GM19372 (cell line): ENCODE results near the gene AEBP2.
A peak's percentile ranks its signal among the peaks of the same experiment; 100 is the strongest.
"Not testable (repeated sequence)": the region's sequence is repeated elsewhere in the genome, so short reads cannot be mapped to it uniquely, and the experiment has no call there.

Experiments
- ATAC-seq: cut with Tn5 transposase; IDR thresholded peaks from one replicate; pipeline ENCODE4 v1.9.1; 2021; ENCODE audit warnings: mild to moderate bottlenecking, low read depth, moderate library complexity; ENCODE audit not compliant: unreplicated experiment

Gene AEBP2

DNA sequence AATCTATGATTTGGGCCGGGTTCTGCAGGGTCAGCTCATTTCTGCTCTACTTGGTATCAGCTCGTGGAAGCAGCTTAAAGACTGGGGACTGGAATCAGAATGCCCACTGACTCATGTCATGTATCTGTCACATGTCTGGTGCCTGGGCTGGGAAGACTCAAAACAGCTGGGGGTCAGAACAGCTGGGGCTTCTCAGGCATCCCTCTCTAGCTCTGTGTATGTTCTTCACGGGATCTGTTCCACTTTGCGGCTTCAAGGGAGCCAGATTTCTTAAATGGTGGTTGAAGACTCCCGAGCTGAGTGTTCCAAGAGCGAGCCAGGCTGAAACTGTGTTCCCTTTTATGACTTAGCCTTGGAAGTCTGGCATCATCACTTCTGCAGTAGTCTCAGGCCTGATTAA, 11.9 kb downstream of the AEBP2 start:
- ATAC-seq = no peak

DNA sequence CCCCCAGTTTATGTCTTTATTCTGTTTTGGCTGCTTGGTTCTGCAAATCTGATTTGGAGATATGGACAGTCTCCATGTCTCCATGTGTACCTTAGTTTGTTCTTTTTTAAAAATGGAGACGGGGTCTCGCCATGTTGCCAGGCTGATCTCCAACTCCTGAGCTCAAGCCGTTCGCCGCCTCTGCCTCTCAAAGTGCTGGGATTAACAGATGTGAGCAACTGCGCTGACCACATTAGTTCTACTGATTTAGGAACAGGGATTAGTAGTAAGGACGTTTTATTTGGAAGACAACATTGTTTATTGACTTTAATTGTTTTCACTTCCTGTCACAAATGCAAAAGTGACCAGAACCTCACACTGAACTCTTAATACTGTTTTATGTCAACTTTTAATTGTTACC, 14.7 kb downstream of the AEBP2 start:
- ATAC-seq = no peak

DNA sequence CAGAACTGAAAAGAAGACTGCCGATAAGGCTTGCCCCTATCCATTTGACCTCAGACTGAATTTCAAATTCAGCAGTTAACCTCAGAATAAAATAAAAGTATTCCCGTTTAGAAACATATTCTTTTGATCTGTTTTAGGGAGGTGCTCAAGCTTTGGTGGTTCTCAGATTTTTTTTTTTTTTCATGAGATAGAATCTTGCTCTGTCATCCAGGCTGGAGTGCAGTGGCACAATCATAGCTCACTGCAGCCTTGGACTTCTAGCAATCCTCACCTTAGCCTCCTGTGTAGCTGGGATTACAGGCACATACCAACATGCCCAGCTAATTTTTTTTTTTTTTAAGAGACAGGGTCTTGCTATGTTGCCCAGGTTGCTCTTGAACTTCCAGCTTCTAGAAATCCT, 15.5 kb downstream of the AEBP2 start:
- no peak for ATAC-seq

DNA sequence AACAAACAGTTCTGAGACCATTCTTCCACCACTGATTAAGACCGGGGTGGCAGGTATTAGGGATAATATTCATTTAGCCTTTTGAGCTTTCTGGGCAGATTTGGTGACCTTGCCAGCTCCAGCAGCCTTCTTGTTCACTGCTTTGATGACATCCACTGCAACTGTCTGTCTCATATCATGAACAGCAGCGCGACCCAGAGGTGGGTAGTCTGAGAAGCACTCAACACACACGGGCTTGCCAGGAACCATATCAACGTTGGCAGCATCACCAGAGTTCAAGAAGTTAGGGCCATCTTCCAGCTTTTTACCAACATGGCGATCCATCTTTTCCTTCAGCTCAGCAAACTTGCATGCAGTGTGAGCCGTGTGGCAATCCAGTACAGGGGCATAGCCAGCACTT, 16.9 kb downstream of the AEBP2 start:
- ATAC-seq = no peak

DNA sequence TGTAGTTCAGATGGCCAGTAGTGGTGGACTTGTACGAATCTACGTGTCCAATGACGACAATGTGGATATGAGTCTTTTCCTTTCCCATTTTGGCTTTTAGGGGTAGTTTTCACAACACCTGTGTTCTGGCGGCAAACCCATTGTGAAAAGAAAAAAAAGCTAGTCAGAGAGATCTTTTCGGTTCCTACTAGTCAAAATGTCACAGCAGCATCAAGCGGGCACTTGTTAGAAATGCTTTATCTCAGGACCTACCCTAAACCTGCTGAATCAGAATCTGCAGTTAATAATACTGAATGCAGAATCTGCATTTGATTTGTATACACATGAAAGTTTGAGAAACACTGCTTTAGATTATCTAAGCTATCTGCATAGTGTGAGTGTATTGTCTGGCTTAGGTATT, 18.3 kb downstream of the AEBP2 start:
- ATAC-seq = no peak

DNA sequence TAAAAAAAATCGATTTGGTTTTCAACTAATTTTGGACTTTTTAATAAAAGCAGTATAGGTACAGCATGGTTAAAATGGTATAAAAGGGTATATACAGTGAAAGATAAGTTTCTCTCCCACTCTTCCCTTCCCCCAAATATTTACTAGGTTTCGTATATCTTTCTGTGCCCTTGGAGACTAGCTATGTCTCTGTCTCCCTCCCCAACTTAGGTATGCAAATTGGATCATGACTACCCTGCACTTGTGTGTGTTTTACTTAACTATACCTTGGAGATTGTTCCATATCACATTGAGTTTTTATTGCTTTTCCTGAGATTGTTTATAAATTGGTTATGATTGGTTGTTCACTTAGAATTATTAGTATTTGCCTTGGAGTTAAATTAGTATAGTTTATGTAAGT, 19.4 kb downstream of the AEBP2 start:
- ATAC-seq = no peak

DNA sequence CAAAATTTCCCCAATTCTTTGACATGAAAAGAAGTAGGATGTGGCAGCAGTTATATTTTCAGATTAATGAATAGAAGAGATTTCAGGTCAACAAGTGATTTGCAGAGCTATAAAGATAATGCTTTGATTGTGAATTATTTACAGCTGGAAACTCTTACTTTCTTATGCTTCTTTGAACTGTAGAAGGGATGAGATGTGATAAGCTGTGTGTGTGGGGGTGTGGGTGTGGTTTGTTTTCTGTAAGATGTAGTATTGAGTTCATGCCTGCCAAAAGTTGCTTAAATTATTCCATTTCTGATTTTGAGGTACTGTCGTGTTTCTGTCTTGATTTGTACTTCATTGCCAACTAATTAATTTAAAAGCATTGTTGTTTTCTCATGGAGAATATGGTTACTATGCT, 22.7 kb downstream of the AEBP2 start:
- ATAC-seq = no peak

DNA sequence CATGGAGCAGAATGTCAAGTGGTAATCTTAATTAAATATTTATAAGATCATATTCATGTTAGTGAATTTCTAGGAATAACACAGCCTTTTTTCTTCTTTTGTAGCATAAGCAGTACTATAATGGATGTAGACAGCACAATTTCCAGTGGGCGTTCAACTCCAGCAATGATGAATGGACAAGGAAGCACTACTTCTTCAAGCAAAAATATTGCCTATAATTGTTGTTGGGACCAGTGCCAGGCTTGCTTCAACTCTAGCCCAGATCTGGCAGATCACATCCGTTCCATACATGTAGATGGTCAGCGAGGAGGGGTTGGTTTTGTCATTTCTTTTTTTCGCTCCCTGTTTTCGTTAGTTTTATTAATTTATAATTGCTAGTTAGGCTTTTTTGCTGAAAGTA, 23.1 kb downstream of the AEBP2 start:
- no peak for ATAC-seq

DNA sequence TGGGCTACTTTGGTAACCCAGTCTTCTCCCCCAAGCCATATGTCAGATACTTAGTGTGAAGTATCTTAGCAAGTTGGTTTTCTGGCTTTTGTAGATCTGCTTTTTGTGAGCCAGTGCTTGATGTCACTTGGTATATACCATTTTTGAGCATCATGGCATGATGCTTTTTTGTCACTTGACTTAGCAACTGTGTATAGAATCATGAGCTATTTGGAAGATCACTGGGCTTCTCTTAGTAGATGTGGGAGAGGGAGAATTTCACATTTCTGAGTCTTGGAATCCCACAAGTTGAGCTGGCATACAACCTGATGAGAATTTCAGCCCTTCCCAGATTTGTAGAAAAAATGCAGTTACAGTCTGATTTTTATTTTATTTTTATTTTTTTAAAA, 24.9 kb downstream of the AEBP2 start:
- no peak for ATAC-seq

DNA sequence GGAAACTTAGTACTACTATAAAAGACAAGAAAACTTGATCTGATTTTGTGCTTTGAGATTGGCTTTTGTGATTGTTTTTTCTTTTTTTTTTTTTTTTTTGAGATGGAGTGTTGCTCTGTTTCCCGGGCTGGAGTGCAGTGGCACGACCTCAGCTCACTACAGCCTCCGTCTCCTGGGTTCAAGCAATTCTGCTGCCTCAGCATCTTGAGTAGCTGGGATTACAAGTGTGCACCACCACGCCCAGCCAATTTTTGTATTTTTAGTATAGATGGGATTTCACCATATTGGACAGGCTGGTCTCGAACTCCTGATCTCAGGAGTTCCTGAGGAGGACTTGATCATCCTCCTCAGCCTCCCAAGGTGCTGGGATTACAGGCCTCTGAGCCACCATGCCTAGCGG, 26.4 kb downstream of the AEBP2 start:
- no peak for ATAC-seq

DNA sequence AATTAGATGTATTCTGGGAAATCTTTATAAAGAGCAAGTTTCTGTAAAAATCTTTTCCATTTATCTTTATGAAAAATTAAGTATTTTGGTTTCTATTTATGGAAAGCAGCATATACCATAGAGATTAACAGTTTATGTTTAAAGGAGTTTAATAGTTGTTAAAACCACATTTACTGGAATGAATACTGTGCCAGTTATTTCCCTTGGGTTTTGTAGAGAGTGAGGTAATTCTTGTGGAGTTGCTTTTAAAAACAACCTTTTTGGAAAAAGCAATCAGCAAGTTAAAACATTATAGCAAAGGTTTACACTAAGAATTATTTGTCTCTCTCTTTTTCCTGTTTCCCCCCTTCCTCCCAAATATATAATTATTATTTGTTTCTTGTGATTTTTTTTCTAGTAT, 34.9 kb downstream of the AEBP2 start:
- no peak for ATAC-seq

DNA sequence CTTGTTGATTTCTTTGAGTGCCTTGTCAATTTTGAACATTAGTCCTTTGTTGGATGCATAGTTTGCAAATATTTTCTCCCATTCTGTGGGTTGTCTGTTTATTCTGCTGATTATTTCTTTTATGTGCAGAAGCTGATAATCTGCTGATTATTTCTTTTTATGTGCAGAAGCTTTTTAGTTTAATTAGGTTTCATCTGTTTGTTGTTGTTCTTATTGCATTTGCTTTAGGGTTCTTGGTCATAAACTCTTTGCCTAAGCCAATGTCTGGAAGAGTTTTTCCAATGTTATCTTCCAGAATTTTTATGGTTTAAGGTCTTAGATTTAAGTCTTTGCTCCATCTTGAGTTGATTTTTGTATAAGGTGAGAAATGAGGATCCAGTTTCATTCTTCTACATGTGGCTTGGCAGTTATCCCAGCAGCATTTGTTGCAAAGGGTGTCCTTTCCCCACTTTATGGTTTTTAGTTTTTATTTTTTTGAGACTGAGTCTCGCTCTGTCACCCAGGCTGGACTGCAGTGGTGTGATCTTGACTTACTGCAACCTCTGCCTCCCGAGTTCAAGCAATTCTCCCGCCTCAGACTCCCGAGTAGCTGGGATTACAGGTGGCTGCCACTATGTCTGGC, 36.7 kb downstream of the AEBP2 start:
- not testable (repeated sequence) for ATAC-seq

DNA sequence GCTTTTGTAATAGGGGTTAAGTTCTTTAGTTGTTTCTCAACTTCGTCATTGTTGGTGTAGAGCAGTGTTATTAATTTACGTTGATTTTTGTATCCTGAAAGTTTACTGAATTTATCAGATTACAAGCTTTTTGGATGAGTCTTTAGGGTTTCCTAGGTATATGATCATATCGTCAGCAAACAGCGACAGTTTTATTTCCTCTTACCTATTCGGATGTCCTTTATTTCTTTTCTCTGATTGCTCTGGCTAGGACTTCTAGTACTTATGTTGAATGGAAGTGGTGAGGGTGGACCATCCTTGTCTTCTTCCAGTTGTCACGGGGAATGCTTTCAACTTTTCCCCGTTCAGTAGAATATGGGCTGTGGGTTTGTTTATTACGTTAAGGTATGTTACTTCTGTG, 37.8 kb downstream of the AEBP2 start:
- ATAC-seq = no peak

DNA sequence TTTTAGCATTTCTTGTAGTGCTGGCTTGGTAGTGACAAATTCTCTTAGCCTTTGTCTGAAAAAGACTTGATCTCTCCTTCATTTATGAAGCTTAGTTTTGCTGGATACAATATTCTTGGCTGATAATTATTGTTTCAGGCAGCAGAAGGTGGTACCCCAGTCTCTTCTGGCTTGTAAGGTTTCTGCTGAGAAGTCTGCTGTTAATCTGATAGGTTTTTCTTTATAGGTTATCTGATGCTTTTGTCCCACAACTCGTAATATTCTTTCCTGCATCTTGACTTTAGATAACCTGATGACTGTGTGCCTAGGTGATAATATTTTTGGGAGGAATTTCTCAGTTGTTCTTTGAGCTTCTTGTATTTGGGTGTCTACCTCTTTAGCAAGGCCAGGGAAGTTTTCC, 41.2 kb downstream of the AEBP2 start:
- no peak for ATAC-seq

DNA sequence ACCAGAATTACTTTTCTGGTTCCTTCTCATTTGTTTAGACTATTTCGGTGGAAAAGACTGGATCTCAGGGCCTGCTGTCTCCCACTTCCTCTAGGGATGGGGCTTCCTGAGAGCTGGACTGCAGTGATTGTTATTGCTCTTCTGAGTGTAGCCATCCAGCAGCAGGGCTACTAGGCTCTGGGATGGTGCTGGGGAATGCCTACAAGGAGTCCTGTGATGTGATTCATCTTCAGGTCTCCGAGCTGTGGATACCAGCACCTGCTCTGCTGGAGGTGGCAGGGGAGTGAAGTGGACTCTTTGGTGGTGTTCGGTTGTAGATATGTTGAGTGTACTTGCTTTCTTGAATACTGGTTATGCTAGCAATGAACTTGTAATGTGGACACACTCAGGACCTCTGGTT, 42.7 kb downstream of the AEBP2 start:
- no peak for ATAC-seq

DNA sequence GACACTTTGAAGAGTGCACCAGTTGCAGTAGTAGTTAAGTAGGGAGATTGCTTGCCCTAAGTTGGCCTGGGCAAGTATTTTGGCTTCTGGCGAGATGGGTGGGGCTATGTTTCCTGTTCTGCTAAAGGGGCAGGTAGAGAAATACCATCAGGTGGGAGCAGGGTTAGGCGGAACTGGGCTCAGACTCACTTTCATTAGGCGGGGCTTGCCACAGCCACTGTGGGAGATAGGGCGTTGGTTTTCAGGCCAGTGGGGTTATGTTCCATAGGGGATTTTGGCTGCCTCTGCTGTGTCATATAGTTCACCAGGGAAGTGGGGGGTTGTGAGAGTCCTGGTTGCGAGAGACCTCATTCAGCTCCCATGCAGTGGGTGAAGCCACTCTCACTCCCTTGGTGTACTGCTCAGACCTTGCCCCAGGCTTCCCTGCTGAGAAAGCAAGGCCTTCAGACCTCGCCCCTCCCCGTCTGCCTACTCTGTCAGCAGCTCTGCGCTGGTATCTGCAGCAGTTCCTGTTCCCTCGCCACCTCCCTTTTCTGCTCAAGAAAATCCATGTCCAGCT, 43.3 kb downstream of the AEBP2 start:
- peak; percentile 86 for ATAC-seq

DNA sequence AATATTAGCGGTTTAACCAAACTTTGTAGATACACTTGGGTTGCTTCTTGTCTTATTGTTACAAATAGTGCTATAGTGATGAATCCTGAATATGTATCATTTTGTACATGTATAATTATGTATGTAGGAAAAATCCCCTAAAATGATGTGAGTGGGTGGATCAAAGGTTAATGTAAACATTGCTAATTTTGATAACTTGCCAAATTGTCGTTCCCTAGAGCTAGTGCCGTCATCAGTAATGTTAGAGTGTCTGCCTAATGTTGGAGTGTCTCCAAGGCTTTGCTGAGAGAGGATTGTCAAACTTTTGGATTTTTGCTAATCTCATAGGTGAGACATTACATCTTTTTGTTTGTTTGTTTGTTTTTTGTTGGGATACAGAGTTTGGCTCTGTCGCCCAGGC, 44.4 kb downstream of the AEBP2 start:
- ATAC-seq = no peak

DNA sequence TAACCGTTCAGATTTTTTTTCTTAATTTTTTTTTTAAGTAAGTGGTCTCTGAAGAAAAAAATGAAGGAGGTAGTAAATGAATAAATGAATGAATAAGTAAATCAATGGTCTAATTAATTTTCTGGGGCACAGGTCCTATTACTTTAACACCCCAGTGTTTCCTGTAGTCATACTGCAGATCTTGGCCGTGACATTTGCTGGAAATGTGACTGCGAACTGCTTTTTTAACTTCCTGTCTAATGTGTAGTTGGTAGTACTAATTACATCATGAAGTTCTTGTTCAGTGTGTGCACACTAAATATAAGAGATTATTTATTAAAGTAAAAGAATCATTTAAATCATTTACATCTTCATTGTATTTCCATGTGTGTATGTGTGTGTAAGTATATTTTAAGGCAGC, 45.4 kb downstream of the AEBP2 start:
- ATAC-seq = no peak

DNA sequence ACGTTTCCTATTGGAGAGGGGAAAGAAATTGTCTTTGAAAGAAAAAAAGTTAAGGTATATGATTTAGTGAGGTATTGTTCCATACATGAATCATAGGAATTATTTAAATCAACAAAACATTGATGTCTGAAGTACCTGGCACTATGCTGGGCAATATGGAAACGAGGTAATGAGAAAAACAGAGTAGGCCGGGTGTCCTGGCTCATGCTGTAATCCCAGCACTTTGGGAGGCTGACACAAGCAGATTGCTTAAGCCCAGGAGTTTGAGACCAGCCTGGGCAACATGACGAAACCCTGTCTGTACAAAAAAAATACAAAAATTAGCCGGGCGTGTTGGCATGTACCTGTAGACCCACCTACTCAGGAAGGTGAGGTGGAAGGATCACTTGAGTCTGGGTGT, 45.9 kb downstream of the AEBP2 start:
- no peak for ATAC-seq

DNA sequence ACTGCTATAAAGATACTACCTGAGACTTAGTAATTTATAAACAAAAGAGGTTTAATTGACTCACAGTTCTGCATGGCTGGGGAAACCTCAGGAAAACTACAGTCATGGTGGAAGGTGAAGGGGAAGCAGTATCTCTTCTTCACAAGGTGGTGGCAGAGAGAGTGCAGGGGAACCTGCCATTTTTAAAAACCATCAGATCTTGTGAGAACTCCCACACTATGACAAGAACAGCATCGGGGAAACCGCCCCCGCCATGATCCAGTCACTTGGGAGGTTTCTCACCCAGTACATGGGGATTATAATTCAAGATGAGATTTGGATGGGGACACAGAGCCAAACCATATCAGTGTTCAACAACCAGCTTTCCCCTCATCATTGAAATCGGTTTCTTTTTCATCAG, 49.9 kb downstream of the AEBP2 start:
- ATAC-seq = no peak

DNA sequence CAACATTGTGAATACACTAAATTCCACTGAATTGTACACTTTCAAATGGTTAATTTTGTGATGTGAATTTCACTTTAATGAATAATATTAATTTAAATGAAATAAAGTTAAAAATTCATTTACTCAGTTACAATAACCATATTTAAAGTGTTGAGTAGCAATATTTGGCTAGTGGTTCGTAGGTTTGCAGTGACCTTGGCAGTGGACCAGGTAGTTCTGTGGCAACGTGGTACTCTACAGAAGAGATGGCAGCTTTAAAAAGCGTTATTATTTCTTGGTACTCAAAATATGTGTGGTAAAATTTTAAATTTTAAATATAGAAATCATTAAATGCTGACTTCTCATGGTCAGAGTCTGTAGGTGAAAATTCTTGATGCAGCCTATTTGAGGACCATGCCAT, 51.6 kb downstream of the AEBP2 start:
- ATAC-seq = no peak

DNA sequence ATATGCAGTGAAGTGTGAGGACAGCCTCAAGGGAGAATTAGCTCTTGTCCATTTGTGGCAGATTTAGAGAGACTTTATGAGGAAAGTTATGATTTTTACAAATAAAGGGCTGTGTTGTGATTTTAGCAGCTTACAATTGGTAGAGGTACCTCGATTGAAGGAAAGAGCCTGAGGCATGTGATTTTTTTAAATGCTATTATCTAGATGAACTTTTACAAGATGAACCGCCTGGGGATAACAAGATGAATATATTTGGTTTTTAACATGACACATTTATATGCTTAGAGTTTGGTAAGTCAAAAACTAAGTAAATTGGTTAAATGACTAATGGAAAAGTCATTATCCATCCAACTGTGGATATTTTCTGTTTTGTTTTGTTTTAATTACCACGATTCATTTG, 52.6 kb downstream of the AEBP2 start:
- ATAC-seq = no peak
